Iris pigment epithelial cell (primary cell): Measurements from ENCODE around the gene CHAF1A.

ENCODE experiments used
- DNase-seq: peaks from one replicate; pipeline ENCODE4 v3.0.0-alpha.2; 2011; ENCODE audit warnings: low read depth

The CHAF1A gene

DNA sequence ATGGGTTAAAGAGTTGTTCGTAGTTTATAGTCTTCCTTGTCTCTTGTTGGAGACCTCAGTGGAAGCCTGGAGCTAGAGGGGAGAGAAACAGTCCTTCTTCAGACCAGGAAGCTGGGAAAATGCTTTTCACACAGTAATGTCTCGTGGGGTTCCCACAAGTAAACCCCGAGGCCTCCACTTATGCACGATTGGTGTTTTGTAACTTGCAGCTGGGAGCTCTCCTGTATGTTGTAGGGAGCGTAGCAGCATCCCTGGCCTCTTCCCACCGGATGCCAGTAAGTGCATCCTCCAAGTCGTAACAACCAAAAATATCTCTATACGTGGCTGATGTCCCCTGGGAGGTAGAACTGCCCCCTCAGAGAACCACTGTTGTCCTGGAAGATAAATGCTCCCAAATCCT lies 3.5 kb downstream of the CHAF1A start:
- no peak for DNase-seq

DNA sequence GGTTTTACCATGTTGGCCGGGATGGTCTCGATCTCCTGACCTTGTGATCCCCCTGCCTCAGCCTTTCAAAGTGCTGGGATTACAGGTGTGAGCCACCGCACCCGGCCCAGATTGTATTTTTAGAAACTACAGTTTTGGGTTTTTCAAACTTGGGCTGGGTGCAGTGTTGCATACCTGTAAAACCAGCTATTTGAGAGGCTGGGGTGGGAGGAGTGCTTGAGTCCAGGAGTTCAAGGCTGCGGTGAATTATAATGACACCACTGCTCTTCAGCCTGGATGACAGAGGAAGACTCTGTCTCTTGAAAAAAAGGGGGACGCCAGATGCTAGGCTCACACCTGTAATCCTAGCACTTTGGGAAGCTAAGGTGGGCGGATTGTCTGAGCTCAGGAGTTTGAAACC lies 4.2 kb downstream of the CHAF1A start:
- DNase-seq = no peak

DNA sequence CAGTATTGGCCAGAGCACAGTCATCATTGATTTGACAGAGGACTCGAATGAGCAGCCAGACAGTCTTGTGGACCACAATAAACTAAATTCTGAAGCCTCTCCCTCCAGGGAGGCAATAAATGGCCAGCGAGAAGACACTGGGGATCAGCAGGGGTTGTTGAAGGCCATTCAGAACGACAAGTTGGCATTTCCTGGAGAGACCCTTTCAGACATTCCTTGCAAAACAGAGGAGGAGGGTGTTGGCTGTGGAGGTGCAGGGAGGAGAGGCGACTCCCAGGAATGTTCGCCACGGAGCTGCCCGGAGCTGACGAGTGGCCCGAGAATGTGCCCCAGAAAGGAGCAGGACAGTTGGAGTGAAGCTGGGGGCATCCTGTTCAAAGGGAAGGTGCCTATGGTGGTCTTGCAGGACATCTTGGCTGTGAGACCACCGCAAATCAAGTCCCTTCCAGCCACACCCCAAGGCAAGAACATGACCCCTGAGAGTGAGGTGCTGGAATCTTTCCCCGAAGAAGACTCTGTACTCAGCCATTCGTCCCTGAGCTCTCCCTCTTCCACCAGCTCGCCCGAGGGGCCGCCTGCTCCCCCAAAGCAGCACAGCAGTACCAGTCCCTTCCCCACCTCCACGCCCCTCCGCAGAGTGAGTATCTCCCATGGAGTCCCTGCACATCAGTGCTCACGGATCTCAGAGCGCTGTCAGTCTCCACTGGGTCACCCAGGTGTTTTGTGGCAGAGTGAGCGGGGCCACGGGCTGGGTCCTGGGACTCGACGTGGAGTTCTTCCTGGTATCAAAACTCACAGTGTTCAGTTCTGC lies 6.9 kb downstream of the CHAF1A start:
- DNase-seq = no peak

DNA sequence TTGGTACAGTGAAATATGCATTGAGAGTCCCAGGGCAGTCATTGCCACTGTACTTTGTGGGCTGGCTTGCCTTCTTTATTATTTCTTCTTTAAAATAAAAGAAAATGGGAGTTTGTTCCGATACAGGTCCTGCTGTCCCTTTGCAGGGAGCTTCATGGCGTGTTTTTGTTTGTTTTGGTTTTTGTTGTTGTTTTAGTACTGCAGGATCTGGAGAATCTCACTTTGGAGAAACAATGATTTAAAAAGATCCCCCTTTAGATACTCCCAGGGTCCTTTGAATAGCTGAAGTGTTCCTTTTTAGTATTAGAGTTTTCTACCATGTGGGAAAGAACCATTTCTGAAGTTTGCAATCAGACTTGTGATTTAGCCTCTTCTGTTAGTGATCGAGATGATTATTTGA lies 11.1 kb downstream of the CHAF1A start:
- no peak for DNase-seq

DNA sequence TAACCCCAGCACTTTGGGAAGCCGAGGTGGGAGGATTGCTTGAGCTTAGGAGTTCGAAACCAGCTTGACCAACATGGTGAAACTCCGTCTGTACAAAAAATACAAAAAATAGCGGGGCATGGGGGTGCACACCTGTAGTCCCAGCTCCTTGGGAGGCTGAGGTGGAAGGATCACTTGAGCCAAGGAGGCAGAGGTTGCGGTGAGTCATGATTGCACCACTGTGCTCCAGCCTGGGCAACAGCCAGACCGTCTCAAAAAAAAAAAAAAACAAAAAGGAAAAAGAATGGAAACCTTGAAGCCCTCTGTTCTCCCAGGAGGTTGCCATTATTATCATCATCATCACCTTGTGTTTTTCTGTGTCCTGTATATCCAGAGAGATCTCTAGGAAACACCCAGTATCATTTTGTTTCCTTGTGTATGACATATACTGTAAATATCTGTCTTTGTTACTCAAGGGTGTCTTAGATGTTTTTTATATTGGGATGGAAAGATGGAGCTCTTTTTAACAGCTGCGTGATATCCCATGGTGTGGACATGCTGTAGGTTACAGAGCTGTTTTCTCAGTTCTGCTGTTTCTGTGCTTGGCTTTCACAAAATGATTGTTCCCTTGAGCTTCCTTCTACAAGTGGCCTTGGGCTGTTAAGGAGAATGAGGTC lies 11.8 kb downstream of the CHAF1A start:
- peak; percentile 70 for DNase-seq

DNA sequence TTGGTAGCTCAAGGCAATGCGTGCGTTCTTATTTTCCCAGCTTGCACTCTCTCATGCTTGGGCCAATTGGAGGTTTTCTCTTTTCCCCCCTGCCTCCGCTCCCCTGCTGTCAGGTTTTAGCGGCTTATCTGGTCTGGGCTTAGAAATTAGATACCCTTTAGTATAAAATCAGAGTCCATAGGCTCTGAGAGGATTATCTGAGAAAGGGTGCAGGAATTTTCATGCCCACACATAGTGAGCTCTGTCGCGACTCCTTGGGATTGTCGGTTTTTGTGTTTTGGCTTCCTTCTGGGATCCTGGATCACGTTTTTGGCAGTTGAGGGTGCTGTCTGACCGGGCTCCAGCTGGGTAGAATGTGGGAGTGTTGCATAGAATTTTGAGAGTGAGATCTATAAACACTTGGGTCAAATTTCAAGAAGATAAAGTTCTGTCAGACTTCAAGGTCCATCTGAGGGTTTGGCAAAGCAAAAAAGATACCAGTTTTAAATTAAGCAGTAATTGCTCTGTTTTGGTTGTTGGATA lies 12.4 kb downstream of the CHAF1A start:
- DNase-seq = peak; percentile 50

DNA sequence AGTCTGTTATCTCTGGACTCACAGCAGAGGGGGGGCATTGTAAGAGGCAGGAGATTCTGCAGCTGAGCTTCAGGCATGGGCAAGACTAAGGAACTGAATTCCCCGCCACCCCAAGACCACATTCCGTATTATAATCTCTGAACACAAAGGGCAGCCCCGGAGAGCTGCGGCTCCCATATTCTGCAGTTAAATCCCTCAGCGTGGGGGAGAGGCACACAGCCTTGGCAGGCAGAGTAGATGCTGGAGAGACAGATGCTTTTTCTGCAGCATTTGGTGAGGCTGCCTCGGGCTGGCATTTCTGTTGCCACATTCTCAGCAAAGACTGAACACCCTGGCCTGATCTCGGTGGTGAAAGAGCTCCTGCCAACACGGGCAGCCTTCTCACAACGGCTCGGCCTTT lies 12.9 kb downstream of the CHAF1A start:
- DNase-seq = no peak

DNA sequence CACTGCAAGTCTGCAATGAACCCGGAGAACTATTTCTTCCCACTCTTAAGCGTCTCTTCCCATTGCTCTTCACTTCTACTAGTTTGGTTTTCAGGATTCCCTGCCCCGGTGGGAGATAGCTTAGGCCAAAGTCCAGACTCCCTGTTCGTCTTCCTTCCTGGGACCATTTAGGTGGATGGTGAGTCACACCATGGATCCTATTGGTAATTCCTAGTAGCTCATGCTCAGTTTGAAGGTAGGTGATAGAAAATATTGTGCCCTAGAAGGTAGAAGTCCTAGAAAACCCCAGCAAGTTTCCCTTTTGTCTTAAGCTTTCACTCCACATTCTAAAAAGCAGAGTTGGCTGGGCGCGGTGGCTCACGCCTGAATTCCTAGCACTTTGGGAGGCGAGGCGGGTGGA lies 13.8 kb downstream of the CHAF1A start:
- no peak for DNase-seq

DNA sequence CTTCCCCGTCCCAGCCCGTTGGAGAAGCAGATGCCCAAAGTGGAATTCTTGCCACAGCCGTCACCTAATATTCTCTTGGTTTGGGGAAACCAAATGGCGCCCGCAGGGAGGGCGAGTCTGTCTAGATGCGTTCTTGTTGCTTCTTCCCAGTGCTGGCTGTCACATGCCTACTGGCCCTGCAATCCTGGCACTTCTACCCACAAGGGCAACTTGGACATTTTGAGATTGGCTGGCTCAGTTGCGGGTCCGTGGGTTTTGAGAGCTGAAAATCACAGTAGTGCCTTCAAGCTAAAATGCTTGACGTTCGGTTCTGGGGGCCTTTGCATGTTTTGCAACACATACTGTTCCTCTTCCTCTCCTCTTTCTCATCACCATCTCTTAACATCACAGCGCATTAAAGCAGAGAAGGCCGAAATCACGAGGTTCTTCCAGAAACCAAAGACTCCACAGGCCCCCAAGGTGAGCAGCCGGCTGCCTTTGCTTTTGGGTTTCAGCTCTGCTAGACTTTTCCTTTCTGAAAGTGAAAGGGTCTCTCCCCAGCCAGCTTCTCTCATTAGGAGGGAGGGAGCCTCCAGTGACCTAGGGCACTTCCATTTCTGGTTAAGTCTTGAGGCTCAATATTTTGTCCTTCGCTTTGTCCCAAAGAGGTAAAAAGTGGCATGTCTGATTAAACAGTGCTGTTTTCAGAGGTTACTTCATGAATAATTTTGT lies 21.1 kb downstream of the CHAF1A start:
- no peak for DNase-seq

DNA sequence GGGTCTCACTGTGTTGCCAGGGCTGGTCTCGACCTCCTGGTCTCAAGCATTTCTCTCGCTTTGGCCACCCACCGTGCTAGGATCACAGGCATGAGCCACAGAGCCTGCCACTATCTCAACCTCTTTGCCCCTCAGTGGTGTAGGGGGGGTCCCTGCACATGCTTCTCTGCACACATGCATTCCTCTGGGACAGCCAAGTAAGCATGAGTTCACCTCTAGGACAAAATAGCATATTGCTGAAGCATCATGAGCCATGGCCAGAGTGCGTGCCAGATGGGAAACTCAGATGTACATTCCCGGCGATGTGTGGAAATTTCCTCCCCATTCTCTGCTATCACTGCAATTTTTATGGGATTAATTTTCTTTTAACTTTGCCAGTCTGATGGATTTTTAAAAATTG lies 23.1 kb downstream of the CHAF1A start:
- DNase-seq = peak; percentile 78

DNA sequence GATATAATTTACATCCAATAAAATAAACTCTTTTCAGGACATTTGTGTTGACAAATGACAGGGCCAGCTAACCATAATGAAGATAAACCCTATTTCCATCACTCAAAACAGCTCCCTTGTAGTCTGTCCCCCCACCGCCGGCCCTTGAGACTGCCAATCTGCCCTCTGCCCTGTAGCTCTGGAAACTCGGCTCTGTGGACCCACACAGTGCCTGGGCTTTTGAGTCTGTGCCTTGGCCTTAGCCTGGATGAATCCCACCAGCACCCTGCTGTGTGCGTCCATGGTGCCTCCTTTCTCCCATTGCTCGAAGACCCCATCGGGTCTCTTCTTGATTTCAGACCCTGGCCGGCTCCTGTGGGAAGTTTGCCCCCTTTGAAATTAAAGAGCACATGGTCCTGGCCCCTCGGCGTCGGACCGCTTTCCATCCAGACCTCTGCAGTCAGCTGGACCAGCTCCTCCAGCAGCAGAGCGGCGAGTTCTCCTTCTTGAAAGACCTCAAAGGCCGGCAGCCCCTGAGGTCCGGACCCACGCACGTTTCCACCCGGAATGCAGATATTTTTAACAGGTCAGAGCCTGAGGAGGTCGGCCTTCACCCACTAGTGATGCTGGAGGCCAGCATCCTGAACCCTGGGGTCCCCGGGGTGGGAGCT lies 26.0 kb downstream of the CHAF1A start:
- DNase-seq = no peak

DNA sequence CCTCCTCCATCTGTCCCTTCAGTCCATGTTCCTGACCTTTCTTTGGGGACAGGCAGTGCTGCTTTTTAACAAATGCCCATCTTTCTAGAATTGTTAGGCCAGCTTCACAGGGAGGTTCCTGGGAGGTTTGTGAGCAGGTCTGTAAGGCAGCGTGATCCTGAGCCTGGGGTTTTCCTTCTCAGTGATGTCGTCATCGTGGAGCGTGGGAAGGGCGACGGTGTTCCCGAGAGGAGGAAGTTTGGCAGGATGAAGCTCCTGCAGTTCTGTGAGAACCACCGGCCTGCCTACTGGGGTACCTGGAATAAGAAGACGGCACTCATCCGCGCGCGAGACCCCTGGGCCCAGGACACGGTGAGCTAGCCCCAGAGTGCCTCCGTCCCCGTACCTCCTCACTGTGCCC lies 26.8 kb downstream of the CHAF1A start:
- DNase-seq = no peak

DNA sequence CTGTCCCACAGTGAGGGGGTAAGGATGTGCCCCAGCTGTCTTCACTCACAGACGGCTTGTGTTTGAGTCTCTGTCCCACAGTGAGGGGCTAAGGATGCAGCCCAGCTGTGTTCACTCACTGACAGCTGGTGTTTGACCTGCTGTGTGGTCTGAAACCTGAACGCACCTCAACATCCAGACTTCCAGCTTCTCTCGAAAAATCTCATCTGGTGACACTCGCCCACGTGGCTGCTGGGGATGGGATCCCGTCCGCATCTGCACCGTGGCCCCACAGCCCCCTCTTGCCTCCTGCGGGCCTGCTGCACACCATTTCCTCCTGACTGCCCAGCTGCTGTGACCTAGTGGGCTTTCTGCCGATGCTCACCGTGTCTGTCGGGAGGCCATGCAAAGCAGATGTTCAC lies 27.3 kb downstream of the CHAF1A start:
- DNase-seq = no peak

DNA sequence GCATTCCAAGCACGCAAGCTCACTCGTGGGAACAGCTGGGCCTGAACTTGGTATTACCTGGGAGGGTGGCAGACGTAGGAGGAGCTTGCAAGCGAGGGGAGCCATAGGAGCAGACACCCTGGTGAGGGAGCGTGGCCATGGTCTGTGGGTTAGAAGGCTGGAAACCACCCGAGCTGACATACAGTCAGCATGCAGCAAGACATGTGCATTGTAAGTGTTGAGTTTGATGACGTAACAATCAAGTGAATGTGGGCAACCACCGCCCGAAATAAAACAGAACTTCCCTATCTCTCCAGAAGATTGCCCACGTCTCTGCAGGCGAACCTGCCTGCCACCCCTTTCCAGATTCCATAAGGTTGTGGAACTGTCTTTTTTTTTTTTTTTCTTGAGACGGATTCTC lies 28.3 kb downstream of the CHAF1A start:
- no peak for DNase-seq

DNA sequence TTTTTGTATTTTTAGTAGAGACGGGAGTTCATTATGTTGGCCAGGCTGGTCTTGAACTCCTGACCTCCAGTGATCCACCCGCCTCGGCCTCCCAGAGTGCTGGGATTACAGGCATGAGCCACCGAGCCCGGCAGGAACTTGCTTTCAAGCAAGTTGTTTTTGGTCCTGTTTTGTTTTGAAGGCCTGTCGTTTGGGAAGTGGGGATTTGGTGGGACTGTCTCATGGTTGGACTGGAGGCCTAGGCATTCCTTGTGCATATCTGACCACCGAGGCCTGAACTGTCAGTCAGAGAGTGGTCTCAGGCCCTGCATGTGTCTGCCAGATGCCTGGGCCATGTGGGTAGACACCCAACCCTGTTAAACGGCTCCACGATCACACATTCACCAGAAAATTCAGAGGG lies 28.9 kb downstream of the CHAF1A start:
- DNase-seq = no peak

DNA sequence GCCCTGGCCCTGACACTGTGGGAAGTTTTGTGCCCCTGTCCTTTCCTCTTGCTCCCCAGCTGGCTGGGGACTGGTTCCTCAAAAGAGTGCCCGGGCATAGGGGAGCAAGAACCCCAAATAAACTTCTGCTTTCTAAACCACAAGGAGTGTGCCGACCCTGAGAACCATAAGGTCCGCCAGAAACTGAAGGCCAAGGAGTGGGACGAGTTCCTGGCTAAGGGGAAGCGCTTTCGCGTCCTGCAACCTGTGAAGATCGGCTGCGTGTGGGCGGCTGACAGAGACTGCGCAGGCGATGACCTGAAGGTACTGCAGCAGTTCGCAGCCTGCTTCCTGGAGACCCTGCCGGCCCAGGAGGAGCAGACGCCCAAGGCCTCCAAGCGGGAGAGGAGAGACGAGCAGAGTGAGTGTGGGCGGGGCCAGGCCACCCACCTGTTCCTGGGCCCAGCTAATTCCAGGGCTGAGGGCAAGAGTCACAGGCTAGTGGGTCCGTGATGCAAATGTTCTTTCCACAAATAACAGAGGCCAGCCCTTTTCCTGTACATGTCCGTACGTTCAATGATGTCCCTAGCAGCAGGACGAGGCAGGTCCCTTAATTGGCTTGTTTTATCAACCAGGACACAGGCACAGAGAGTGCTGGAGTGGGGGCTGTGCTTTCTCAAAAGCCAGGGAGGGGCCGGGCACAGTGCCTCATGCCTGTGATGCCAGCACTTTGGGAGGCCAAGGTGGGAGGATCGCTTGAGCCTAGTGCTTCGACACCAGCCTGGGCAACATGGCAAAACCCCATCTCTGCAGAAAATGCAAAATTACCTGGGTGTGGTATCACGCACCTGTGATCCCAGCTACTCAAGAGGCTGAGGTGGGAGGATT lies 29.6 kb downstream of the CHAF1A start:
- no peak for DNase-seq

DNA sequence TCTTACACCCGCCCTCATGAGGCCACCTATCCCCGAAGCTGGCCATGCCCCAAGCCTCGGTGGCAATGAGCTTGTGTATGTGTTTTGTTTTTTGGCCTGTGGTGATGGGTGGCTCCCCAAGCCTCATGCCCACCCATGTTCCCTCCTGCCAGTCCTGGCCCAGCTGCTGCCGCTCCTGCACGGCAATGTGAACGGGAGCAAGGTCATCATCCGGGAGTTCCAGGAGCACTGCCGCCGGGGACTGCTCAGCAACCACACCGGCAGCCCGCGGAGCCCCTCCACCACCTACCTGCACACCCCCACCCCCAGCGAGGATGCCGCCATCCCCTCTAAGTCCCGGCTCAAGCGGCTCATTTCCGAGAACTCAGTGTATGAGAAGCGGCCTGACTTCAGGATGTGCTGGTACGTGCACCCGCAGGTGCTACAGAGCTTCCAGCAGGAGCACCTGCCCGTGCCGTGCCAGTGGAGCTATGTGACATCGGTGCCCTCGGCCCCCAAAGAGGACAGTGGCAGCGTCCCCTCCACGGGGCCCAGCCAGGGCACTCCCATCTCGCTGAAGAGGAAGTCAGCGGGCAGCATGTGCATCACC lies 30.6 kb downstream of the CHAF1A start:
- DNase-seq = no peak

DNA sequence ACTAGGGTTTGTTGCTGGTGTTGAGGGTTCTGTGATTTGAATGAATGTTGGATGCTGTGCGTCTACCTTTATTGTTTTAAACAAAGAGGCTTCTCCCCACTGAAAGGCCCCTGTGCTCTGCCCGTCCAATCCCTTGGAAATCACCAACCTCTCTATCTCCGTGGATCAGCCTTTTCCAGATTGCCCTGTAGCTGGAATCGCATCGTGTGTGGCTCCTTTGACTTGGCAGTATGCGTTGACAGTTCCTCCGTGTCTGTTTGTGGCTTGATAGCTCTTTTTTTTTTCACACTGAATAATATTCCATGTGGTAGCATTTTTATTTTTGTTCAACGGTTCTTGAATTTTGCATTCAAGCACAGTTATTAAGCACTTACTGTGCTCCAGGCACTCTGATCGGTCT lies 32.0 kb downstream of the CHAF1A start:
- DNase-seq = no peak

DNA sequence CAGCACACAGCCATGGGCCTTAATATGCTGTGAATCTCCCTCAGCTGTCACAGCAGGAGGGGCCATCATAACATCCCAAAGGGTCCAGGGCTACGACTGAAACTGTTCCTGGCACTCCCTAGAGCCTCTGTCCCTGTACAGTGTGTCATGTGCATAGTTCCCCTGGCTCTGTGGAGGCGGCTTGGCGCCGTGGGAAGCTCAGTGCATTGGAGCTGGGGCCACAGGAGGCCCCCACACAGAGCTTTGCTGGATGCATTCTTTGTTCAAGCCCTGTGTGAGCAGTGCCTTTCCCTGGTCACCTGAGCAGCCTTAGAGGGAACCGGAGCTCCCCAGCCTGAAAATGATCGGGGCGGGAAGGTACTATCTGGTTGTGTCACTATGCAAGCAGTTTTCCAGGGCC lies 33.8 kb downstream of the CHAF1A start:
- DNase-seq = no peak

DNA sequence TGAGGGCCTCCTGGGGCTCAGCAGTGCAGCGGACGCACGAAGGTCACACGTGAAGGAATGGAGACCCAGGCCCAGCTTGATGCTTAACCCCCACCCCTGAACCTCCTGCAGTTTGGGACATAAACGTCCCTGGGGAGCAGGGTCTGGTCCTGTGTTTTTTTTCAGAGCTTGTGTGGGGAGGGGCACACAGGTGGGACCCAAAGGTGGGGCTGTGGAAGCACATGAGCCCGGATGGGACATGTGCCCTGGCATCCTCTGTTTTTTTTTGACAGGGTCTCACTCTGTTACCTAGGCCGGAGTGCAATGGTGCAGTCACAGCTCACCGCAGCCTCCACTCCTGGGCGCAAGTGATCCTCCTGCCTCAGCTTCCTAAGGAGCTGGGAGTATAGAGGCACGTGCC lies 34.7 kb downstream of the CHAF1A start:
- DNase-seq = no peak

DNA sequence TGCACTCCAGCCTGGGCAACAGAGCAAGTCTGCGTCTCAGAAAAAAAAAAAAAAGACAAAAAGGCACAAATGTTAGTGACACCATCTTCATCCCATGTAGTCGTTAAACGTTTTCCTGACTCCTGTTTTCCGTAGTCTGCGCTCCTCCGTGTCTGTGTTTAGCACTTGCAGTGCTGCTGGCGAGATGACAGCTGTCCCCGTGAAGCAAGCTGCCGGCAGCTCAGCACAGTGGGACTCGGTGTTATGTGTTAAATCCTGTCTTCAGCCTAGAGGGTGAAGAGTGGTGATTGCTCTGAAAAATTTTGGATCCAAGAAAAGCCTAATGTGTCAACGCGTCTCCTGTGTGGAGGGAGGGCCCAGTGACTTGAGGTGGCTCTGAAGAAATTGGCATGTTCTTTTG lies 36.8 kb downstream of the CHAF1A start:
- no peak for DNase-seq
